Measurements from ENCODE around the gene XBP1.
"Not testable (repeated sequence)": the region's sequence is repeated elsewhere in the genome, so short reads cannot be mapped to it uniquely, and the experiment has no call there.

The XBP1 gene

DNA sequence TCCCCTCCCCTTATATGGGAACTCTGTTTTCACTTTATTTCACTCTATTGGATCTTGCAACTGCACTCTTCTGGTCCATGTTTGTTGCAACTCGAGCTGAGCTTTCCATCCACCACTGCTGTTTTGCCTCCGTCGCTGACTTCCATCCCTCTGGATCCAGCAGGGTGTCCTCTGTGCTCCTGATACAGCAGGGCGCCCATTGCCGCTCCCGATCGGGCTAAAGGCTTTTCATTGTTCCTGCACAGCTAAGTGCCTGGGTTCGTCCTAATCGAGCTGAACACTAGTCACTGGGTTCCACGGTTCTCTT lies 39.0 kb downstream of the XBP1 start:
- no peak overlapping the region for H3K9ac ChIP-seq (ENCODE audit: low read depth, low read length, poor library complexity, severe bottlenecking)
- H2AFZ ChIP-seq (ENCODE audit: low read length) = no peak overlapping the region
- H3K4me3 ChIP-seq (ENCODE audit: low read length, poor library complexity, severe bottlenecking) = no peak overlapping the region
- H3K4me1 ChIP-seq (ENCODE audit: insufficient read depth, low read length, poor library complexity, severe bottlenecking) = peaks cover 6% of the 10 kb centered on the region
- no peaks in the 10 kb centered on the region for H3K27me3 ChIP-seq (ENCODE audit: insufficient read depth, low read length, poor library complexity, severe bottlenecking)
- H3K4me2 ChIP-seq (ENCODE audit: low read depth, low read length, poor library complexity, severe bottlenecking) = no peak overlapping the region
- no peaks in the 10 kb centered on the region for H3F3A ChIP-seq (ENCODE audit: low read depth)
- H3K36me3 ChIP-seq (ENCODE audit: insufficient read depth, low read length) = no peaks in the 10 kb centered on the region
- H4K20me1 ChIP-seq (ENCODE audit: insufficient read depth, low read length, poor library complexity, severe bottlenecking) = no peaks in the 10 kb centered on the region
- TF ChIP-seq EZH2phosphoT487 (IDR thresholded peaks at IDR 0.05; ENCODE audit: borderline replicate concordance) (no peak), CTCF (conservative IDR thresholded peaks at IDR 0.05; ENCODE audit: low read length) (no peak)
- no peaks in the 10 kb centered on the region for H3K9me3 ChIP-seq (ENCODE audit: insufficient read depth, low read depth, low read length)
- H3K9me2 ChIP-seq (replicated peaks; ENCODE audit: low read depth, low read length) = no peaks in the 10 kb centered on the region
- no peaks in the 10 kb centered on the region for H3K79me2 ChIP-seq (ENCODE audit: insufficient read depth, low read length)

DNA sequence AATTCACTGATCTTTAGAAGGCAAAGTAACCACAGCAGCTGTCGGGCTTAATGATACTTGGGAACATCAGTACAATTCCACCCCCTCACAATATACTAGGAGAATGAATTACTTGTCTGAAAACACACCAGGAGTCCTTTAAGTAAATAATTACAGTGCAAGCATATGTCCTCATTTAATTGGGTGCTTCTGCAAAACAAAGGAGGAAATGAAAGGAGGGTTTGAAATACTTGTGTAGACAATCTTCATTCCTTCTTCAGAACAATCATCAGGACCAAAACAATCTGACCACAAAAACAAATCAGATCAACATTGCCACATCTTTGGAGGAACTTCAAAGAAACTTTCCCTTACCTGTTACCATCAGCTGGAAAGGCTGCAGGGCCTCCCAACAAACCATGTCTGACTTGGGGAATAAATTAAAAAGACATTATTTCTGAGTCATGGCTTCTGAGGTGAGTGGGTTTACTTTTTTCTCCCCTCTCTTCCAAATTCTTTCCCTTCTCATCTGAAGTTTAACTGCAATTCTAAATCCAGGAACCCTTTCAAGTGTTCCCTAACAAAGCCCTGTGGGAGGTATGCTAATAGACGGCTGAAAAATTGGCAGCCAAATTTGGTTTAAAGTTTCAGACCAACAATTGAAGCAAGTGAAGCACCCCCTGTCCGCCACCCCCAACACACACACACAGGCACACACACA lies 40.4 kb downstream of the XBP1 start:
- no peak overlapping the region for H2AFZ ChIP-seq (ENCODE audit: low read length)
- H3K36me3 ChIP-seq (ENCODE audit: insufficient read depth, low read length) = no peaks in the 10 kb centered on the region
- H3K9me3 ChIP-seq (ENCODE audit: insufficient read depth, low read depth, low read length) = no peaks in the 10 kb centered on the region
- no peak overlapping the region for H3K4me3 ChIP-seq (ENCODE audit: low read length, poor library complexity, severe bottlenecking)
- no peaks in the 10 kb centered on the region for H3K9me2 ChIP-seq (replicated peaks; ENCODE audit: low read depth, low read length)
- peaks cover 6% of the 10 kb centered on the region for H3K4me1 ChIP-seq (ENCODE audit: insufficient read depth, low read length, poor library complexity, severe bottlenecking)
- no peaks in the 10 kb centered on the region for H3K27me3 ChIP-seq (ENCODE audit: insufficient read depth, low read length, poor library complexity, severe bottlenecking)
- TF ChIP-seq EZH2phosphoT487 (IDR thresholded peaks at IDR 0.05; ENCODE audit: borderline replicate concordance) = no peak
- no peak for TF ChIP-seq CTCF (conservative IDR thresholded peaks at IDR 0.05; ENCODE audit: low read length)
- H3K4me2 ChIP-seq (ENCODE audit: low read depth, low read length, poor library complexity, severe bottlenecking) = peak overlapping the region; percentile 32
- H3F3A ChIP-seq (ENCODE audit: low read depth) = no peaks in the 10 kb centered on the region
- no peak overlapping the region for H3K9ac ChIP-seq (ENCODE audit: low read depth, low read length, poor library complexity, severe bottlenecking)
- no peaks in the 10 kb centered on the region for H3K79me2 ChIP-seq (ENCODE audit: insufficient read depth, low read length)
- H4K20me1 ChIP-seq (ENCODE audit: insufficient read depth, low read length, poor library complexity, severe bottlenecking) = no peaks in the 10 kb centered on the region

DNA sequence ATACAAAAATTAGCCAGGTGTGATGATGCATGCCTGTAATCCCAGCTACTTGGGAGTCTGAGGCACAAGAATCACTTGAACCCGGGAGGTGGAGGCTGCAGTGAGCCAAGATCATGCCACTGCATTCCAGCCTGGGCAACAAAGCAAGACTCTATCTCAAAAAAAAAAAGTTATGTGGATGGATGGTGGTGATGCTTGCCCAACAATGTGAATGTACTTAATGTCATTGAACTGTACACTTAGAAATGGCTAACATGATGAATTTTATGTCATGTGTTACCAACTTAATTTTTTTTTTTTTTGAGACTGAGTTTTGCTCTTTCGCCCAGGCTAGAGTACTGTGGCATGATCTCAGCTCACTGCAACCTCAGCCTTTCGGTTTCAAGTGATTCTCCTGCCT lies 45.9 kb downstream of the XBP1 start:
- not testable (repeated sequence) for H3K9me2 ChIP-seq (replicated peaks; ENCODE audit: low read depth, low read length); H3K9ac ChIP-seq (ENCODE audit: low read depth, low read length, poor library complexity, severe bottlenecking); H3K36me3 ChIP-seq (ENCODE audit: insufficient read depth, low read length); H3K9me3 ChIP-seq (ENCODE audit: insufficient read depth, low read depth, low read length); H3F3A ChIP-seq (ENCODE audit: low read depth); H3K4me1 ChIP-seq (ENCODE audit: insufficient read depth, low read length, poor library complexity, severe bottlenecking); H3K79me2 ChIP-seq (ENCODE audit: insufficient read depth, low read length); H3K27me3 ChIP-seq (ENCODE audit: insufficient read depth, low read length, poor library complexity, severe bottlenecking); H3K4me3 ChIP-seq (ENCODE audit: low read length, poor library complexity, severe bottlenecking); H4K20me1 ChIP-seq (ENCODE audit: insufficient read depth, low read length, poor library complexity, severe bottlenecking); H2AFZ ChIP-seq (ENCODE audit: low read length); H3K4me2 ChIP-seq (ENCODE audit: low read depth, low read length, poor library complexity, severe bottlenecking)

DNA sequence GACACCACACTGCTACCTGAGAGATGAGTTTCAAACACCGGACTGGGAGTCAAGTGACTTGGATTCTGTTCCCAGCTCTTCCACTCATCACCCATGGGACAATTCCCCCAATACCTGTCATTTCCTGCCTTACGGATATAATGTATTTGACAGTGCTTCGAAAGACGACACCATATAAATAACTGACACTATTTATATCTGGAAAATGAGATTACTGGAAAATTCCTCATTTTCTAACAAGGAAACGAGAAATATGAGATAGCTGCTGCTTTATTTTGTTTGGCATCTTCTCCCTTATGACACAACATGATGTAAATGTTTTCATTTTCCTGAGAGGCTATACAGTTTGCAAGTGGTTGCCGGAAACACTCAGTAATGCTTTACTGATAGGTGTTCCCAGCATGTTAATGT lies 49.9 kb downstream of the XBP1 start:
- no peak overlapping the region for H2AFZ ChIP-seq (ENCODE audit: low read length)
- H3K27me3 ChIP-seq (ENCODE audit: insufficient read depth, low read length, poor library complexity, severe bottlenecking) = no peaks in the 10 kb centered on the region
- peaks cover 4% of the 10 kb centered on the region; the same call in 1 of the 2 replicates for H3K36me3 ChIP-seq (ENCODE audit: insufficient read depth, low read length)
- no peaks in the 10 kb centered on the region for H3K9me2 ChIP-seq (replicated peaks; ENCODE audit: low read depth, low read length)
- H3K4me2 ChIP-seq (ENCODE audit: low read depth, low read length, poor library complexity, severe bottlenecking) = no peak overlapping the region
- H3K4me1 ChIP-seq (ENCODE audit: insufficient read depth, low read length, poor library complexity, severe bottlenecking) = peaks cover 10% of the 10 kb centered on the region
- H3F3A ChIP-seq (ENCODE audit: low read depth) = no peaks in the 10 kb centered on the region
- H4K20me1 ChIP-seq (ENCODE audit: insufficient read depth, low read length, poor library complexity, severe bottlenecking) = no peaks in the 10 kb centered on the region
- no peak overlapping the region for H3K4me3 ChIP-seq (ENCODE audit: low read length, poor library complexity, severe bottlenecking)
- TF ChIP-seq EZH2phosphoT487 (IDR thresholded peaks at IDR 0.05; ENCODE audit: borderline replicate concordance) (no peak), CTCF (conservative IDR thresholded peaks at IDR 0.05; ENCODE audit: low read length) (no peak)
- no peak overlapping the region for H3K9ac ChIP-seq (ENCODE audit: low read depth, low read length, poor library complexity, severe bottlenecking)
- no peaks in the 10 kb centered on the region for H3K9me3 ChIP-seq (ENCODE audit: insufficient read depth, low read depth, low read length)
- no peaks in the 10 kb centered on the region for H3K79me2 ChIP-seq (ENCODE audit: insufficient read depth, low read length)

Data from Loucy (cell line).